NCI-H1105 (cell line): ENCODE results near the gene PDE4A.
A peak's percentile ranks its signal among the peaks of the same experiment; 100 is the strongest.
"Not testable (repeated sequence)": the region's sequence is repeated elsewhere in the genome, so short reads cannot be mapped to it uniquely, and the experiment has no call there.

Experiments
- DNase-seq: peaks from one replicate; lab custom pipeline; 2025; lab: John Stamatoyannopoulos, UW

Gene PDE4A

GRCh38 chr19:10403137-10404021, 17.0 kb upstream of the PDE4A start, which contains the start of gene CDC37:
TSS of gene CDC37 (minus strand) at chr19:10403542. CDS start at chr19:10403479, 63 bp downstream.
- peak; percentile 94 for DNase-seq

DNA sequence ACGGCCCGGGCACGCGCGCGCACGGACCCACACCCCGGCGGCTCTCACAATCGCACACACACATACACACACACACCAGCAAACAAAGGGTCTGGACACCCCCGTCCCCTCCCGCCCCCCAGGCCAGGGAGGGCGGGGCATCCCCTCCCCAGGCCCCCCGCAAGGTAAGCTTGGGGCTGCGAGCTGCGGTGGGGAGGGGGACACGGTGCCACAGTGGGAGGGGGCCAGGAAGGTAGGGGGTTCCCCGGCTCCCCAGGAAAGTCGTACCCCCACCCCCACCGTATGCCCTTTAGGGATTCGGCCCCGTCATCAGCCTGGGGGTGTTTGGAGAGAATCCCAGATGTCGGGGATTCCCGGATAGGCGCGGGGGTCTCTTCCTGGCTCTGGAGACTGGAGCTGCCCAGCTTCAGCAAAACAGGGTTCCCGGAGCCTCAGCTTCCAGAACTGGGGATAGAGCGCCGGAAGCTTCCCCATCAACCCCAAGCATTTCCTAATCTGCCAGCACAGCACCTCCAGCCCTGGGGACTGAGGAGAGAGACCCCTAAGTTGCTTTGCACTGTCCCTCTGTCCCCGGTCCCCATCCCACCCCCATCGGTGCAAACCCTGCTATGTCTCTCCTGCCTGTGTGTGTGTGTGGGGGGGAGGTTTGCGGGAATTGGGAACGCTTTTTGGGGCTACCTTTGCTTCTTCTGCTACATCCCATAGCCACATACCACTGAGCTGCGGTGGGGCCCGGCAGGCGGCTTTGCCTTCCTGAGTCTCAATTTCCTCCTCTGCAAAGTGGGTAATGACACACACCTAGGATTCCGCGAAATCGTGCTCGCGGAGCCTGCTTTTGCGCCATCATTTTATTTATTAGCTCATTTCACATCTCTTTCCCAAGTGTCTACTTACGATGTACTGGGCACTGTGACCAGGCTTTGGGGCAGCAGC, 15.2 kb upstream of the PDE4A start:
- no peak for DNase-seq

GRCh38 chr19:10406191-10406590, 14.1 kb upstream of the PDE4A start:
- DNase-seq = no peak

DNA sequence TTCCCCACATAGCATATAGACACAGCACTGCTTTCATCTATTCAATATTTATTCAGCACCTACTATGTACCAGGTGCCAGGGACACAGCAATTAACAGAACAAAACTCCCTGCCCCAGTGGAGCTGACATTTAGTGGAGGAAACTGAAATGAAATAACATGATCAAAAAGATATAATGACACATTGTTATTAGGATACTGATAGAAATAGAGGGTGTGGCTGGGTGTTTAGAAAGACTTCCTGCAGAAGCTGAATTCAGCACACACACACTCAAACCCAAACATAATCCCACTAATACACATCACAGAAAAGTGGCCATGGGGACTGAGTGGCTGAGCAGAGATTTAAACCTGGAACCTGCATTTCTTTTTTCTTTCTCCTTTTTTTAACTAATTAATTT, 13.2 kb upstream of the PDE4A start:
- DNase-seq = no peak

- no peak for DNase-seq
These were observed 11.6 kb upstream of the PDE4A start for GRCh38 chr19:10408511-10409283.

- not testable (repeated sequence) for DNase-seq
These were observed 9.1 kb upstream of the PDE4A start for GRCh38 chr19:10411224-10411623.

GRCh38 chr19:10412257-10412977, 7.9 kb upstream of the PDE4A start:
- no peak for DNase-seq

- DNase-seq = no peak
These were observed 4.3 kb upstream of the PDE4A start for GRCh38 chr19:10416083-10416379.

GRCh38 chr19:10416380-10417257, 3.7 kb upstream of the PDE4A start:
- peak; percentile 50 for DNase-seq

GRCh38 chr19:10417541-10418234, 2.6 kb upstream of the PDE4A start:
- no peak for DNase-seq

GRCh38 chr19:10418235-10418484, 2.2 kb upstream of the PDE4A start:
- no peak for DNase-seq

GRCh38 chr19:10418485-10419199, 1.7 kb upstream of the PDE4A start:
- DNase-seq = no peak

DNA sequence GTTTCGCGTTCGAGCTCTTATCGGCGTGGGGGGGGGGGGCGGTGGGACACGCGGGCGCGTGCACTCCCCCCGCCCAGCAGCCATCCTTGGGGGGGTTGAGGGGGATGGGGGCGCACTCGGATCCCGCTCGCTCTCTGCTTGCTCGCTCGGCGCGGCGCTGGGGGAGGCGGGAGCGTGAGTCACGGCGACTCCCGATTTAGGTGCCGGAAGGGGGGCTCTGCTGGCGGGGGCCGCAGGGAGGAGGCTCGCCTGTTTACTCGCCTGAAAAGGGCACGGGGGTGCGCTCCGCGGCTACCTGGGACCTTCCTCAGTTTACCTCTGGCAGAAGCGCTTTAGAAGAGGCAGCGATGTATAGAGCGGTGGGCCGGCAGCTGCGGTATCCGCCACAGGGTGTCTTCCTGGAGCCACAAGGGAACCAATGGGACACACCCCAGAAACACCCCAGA, 1.1 kb upstream of the PDE4A start:
- DNase-seq = no peak

DNA sequence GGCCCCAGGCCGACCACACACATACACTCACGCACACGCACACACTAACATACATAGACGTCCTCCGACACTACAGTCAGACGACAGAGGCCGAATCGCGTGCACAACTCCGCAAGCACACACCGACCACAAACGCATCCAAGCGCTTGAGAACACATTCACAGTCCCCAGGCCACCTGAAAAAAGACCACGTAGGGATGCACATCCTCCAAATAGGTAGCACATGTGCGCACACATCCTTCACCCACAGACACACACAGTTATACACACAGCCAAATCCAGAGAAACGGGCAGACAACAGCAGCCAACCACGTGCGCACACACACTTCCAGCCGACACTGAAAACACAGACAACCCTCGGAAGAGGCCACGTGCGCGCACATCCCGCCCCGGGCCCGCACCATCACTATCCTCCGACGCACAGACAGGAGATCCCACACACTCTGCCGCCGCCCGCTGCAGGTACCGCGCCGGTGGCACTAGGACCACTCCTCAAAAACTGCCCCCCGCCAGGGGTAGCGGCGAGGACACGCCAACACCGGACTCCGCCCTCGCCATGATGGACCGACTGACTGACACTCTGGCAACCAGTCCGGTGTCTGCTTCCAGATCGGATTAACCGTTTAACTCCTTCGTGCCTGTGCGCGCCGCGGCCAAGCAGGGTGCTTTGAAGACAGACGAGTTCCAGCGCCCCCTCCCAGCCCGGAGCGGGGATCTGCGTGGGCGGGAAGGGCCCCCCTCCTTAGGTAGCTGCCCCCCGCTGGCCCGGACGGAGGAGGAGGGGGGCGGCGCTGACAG, 493 bp upstream of the PDE4A start:
- DNase-seq = no peak

- DNase-seq = no peak
These were observed 1.1 kb downstream of the PDE4A start for GRCh38 chr19:10421240-10422045.

GRCh38 chr19:10422046-10422461, 1.7 kb downstream of the PDE4A start:
- no peak for DNase-seq

GRCh38 chr19:10422846-10423245, 2.5 kb downstream of the PDE4A start:
- no peak for DNase-seq
